Calu3 (cell line): Measurements from ENCODE around the gene OPCML. TPM values are rescaled to one million over a fixed set of nuclear protein-coding genes. Genes with fewer than 3 reads are reported as not detected.

Experiments
- BruUV-seq: library from RNA; stranded (reverse); fragments of 400-500 nt; replicated peaks from 2 replicates; lab custom pipeline; 2021; lab: Mats Ljungman, UMichigan
- CTCF ChIA-PET: fragments of 300-600 bp; sonication (Branson Sonifier 250); formaldehyde crosslinking; loops from one replicate; lab custom pipeline; 2022; ENCODE audit warnings: antibody characterized with exemption; lab: Charles Lee
- DNase-seq: peaks from one replicate; pipeline ENCODE4 v3.0.0; 2022
- H3K27ac Mint-ChIP-seq: one replicate; pipeline ENCODE4 v1.8.0; 2022; ENCODE audit warnings: mixed read lengths; ENCODE audit not compliant: unreplicated experiment
- H3K27me3 Mint-ChIP-seq: one replicate; pipeline ENCODE4 v1.8.0; 2022; ENCODE audit warnings: mixed read lengths; ENCODE audit not compliant: unreplicated experiment
- H3K36me3 Mint-ChIP-seq: one replicate; pipeline ENCODE4 v1.8.0; 2022; ENCODE audit warnings: mild to moderate bottlenecking, moderate library complexity, mixed read lengths; ENCODE audit not compliant: insufficient read depth, unreplicated experiment
- H3K4me1 Mint-ChIP-seq: one replicate; pipeline ENCODE4 v1.8.0; 2022; ENCODE audit warnings: mild to moderate bottlenecking, low read depth, mixed read lengths; ENCODE audit not compliant: unreplicated experiment
- H3K4me3 Mint-ChIP-seq: one replicate; pipeline ENCODE4 v1.8.0; 2022; ENCODE audit warnings: mild to moderate bottlenecking, low read depth, moderate library complexity, mixed read lengths; ENCODE audit not compliant: unreplicated experiment
- H3K9me3 Mint-ChIP-seq: one replicate; pipeline ENCODE4 v1.8.0; 2022; ENCODE audit warnings: low read depth, mixed read lengths; ENCODE audit not compliant: unreplicated experiment
- intact Hi-C: fragments of 100-400 bp; cut with micrococcal nuclease; formaldehyde crosslinking; loops from one replicate; pipeline ENCODE4 v1.10.0; 2022; ENCODE audit not compliant: unreplicated experiment
- total RNA-seq: library from RNA; stranded (reverse); gene quantifications from 2 replicates; pipeline ENCODE4 v1.2.3, GENCODE V29; 2022
- TF ChIP-seq, protein P1 (sequence below): fragments of 200-600 bp; IDR thresholded peaks from one replicate; pipeline ENCODE4 v1.8.0; 2022; ENCODE audit warnings: antibody characterized with exemption; ENCODE audit not compliant: unreplicated experiment

Gene OPCML
- total RNA-seq, 1 experiment from 2014 or later: not detected

DNA sequence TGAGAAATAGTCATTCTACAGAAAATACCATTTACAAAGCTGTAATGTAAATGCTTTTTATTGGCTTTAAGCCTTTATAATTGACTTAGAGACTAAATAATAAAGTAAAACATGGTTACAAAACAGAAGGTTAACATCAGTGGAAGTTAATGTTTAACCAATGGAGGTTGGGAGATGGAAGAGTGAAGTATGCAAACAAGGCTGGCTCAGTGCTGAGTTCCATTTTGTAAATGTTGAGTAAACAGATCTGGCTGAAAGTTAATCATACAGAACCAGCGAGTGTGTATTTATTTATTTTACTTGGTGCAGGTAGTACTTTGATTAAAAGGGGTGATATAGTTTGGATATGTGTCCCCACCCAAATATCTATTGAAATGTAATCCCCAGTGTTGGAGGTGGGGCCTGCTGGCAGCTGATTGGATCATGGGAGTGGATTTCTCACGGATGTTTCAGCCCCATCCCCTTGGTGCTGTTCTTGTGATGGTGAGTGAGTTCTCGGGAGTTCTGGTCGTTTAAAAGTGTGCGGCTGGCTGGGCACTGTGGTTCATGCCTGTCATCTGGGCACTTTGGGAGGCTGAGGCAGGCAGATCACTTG is 827.4 kb downstream of the OPCML start:
- intact Hi-C loops: no loop called here
- no peak for DNase-seq
- Mint-ChIP-seq H3K4me1 (no peaks in the 10 kb centered on the region), H3K27me3 (no peaks in the 10 kb centered on the region), H3K27ac (no peak overlapping the region), H3K36me3 (no peaks in the 10 kb centered on the region), H3K4me3 (no peak overlapping the region), H3K9me3 (peaks cover 27% of the 10 kb centered on the region)
- TF ChIP-seq, protein P1, sequence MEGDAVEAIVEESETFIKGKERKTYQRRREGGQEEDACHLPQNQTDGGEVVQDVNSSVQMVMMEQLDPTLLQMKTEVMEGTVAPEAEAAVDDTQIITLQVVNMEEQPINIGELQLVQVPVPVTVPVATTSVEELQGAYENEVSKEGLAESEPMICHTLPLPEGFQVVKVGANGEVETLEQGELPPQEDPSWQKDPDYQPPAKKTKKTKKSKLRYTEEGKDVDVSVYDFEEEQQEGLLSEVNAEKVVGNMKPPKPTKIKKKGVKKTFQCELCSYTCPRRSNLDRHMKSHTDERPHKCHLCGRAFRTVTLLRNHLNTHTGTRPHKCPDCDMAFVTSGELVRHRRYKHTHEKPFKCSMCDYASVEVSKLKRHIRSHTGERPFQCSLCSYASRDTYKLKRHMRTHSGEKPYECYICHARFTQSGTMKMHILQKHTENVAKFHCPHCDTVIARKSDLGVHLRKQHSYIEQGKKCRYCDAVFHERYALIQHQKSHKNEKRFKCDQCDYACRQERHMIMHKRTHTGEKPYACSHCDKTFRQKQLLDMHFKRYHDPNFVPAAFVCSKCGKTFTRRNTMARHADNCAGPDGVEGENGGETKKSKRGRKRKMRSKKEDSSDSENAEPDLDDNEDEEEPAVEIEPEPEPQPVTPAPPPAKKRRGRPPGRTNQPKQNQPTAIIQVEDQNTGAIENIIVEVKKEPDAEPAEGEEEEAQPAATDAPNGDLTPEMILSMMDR: no peak
- CTCF ChIA-PET: no interaction called here
- no TSS peak for BruUV-seq

DNA sequence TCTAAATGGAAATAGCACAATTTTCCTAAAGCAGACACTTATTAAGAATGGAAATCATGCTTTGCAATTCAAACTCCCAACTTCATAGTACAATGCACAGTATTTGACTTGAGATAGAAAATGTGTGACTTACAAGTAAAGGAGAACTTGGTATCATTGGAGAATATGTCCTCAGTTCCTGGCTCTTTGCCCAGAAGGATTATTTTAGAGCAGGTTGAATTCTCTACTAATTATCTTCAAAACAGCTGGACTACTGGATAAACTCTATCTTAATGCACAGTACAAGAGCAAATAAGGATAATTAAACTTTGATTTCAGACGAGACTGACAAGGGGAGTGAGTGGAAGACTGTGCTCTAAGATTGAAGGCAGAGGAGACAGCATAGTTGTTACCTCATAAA is 839.4 kb downstream of the OPCML start:
- H3K4me3 Mint-ChIP-seq: no peak overlapping the region
- no peak for DNase-seq
- BruUV-seq: no TSS peak
- H3K4me1 Mint-ChIP-seq: no peaks in the 10 kb centered on the region
- no peaks in the 10 kb centered on the region for H3K27me3 Mint-ChIP-seq
- CTCF ChIA-PET: no interaction called here
- H3K27ac Mint-ChIP-seq: no peak overlapping the region
- intact Hi-C loops: no loop called here
- H3K36me3 Mint-ChIP-seq: no peaks in the 10 kb centered on the region
- TF ChIP-seq, protein P1: no peak
- peaks cover 13% of the 10 kb centered on the region for H3K9me3 Mint-ChIP-seq

DNA sequence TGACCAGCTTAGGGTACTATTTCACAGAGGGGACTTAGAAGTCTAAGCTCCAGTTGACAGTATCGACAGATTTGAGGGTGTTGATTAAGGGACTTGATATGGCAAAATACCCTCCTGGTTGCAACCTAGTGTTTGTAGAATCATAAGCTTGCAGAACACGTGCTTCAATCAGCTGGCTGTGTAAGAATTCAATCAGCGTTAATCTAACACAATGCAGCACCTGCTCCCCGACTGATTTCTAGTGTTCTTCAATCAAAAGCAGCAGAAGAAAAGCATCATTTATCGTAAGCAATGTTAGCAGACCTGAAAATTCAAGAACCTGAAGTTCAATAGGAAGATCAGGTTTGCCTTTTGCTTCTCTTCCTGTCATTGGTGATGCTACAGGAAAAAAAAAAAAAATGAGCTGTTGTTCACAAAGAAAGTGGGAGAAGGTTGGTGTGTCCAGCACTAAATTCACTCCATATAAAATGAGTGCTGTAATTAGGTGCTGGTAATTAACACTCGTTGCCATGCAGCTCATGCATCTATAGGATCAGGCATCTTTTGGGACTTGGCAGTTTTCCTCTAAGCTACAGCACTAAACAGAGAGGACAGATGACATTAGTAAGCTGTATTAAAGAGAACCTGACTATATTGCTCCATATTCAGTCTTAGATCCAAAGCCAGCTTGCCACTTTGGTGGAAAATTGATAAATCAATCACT is 840.3 kb downstream of the OPCML start:
- no peaks in the 10 kb centered on the region for H3K27me3 Mint-ChIP-seq
- no peak overlapping the region for H3K4me3 Mint-ChIP-seq
- CTCF ChIA-PET: no interaction called here
- H3K4me1 Mint-ChIP-seq: no peaks in the 10 kb centered on the region
- no peaks in the 10 kb centered on the region for H3K36me3 Mint-ChIP-seq
- TF ChIP-seq, protein P1: no peak
- no peak for DNase-seq
- intact Hi-C loops: no loop called here
- no TSS peak for BruUV-seq
- peaks cover 9% of the 10 kb centered on the region for H3K9me3 Mint-ChIP-seq
- H3K27ac Mint-ChIP-seq: no peak overlapping the region

DNA sequence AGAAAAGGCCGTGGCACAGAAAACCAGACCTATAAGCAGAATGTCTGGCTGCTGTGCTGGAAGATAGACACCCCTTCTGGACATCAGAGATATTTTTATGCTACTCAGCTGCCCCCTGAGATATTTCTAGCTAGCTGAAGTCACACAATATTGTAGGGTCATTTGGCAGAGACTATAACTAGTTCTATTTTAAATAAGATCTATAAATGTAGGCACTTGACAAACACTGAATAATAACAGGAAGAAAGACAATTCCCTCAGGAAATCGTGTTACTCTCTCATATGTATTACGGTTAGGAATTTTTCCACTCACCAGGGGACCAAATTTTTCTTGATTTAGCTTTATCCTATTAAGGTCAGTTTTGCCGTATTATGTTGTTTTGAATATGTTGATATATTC is 845.4 kb downstream of the OPCML start:
- TF ChIP-seq, protein P1: no peak
- no peak for DNase-seq
- Mint-ChIP-seq H3K36me3 (no peaks in the 10 kb centered on the region), H3K9me3 (peaks cover 8% of the 10 kb centered on the region), H3K4me3 (no peak overlapping the region), H3K4me1 (no peaks in the 10 kb centered on the region), H3K27me3 (no peaks in the 10 kb centered on the region), H3K27ac (no peak overlapping the region)
- CTCF ChIA-PET: no interaction called here
- BruUV-seq: no TSS peak
- intact Hi-C loops: no loop called here
